HG03280 (cell line): Measurements from ENCODE around the gene JMJD1C.
"Not testable (repeated sequence)": the region's sequence is repeated elsewhere in the genome, so short reads cannot be mapped to it uniquely, and the experiment has no call there.

Experiments
- ATAC-seq: cut with Tn5 transposase; IDR thresholded peaks from one replicate; pipeline ENCODE4 v1.9.1; 2021; ENCODE audit warnings: mild to moderate bottlenecking, moderate library complexity; ENCODE audit not compliant: unreplicated experiment

JMJD1C gene

GRCh38 chr10:63413429-63413828 lies 52.3 kb downstream of the JMJD1C start:
- ATAC-seq, result no peak

GRCh38 chr10:63412304-63412703 lies 53.5 kb downstream of the JMJD1C start:
- ATAC-seq, result no peak

GRCh38 chr10:63410633-63411032 lies 55.1 kb downstream of the JMJD1C start:
- ATAC-seq, result no peak

- no peak for ATAC-seq
Measured at GRCh38 chr10:63409465-63410027, 56.2 kb downstream of the JMJD1C start.

GRCh38 chr10:63407136-63407662 lies 58.6 kb downstream of the JMJD1C start:
- no peak for ATAC-seq

GRCh38 chr10:63396133-63396761 lies 69.5 kb downstream of the JMJD1C start:
- ATAC-seq, result no peak

GRCh38 chr10:63393050-63393449 lies 72.7 kb downstream of the JMJD1C start:
- no peak for ATAC-seq

GRCh38 chr10:63392224-63392623 lies 73.6 kb downstream of the JMJD1C start:
- ATAC-seq, result no peak

- no peak for ATAC-seq
Measured at GRCh38 chr10:63391812-63392211, 74.0 kb downstream of the JMJD1C start.

GRCh38 chr10:63390521-63390920 lies 75.3 kb downstream of the JMJD1C start:
- no peak for ATAC-seq

- no peak for ATAC-seq
Measured at GRCh38 chr10:63388421-63389031, 77.3 kb downstream of the JMJD1C start.

GRCh38 chr10:63385254-63385653 lies 80.5 kb downstream of the JMJD1C start:
- ATAC-seq, result no peak

GRCh38 chr10:63384675-63385074 lies 81.1 kb downstream of the JMJD1C start:
- no peak for ATAC-seq

- no peak for ATAC-seq
Measured at GRCh38 chr10:63384001-63384400, 81.8 kb downstream of the JMJD1C start.

GRCh38 chr10:63383141-63383540 lies 82.6 kb downstream of the JMJD1C start:
- ATAC-seq, result no peak

- ATAC-seq, result no peak
Measured at GRCh38 chr10:63382066-63382465, 83.7 kb downstream of the JMJD1C start.

GRCh38 chr10:63377305-63377661 lies 88.5 kb downstream of the JMJD1C start:
- ATAC-seq, result not testable (repeated sequence)

- peak; percentile 95 for ATAC-seq
Measured at GRCh38 chr10:63376560-63377304, 89.0 kb downstream of the JMJD1C start.

- ATAC-seq, result no peak
Measured at GRCh38 chr10:63375859-63376258, 89.9 kb downstream of the JMJD1C start.

GRCh38 chr10:63375458-63375857 lies 90.3 kb downstream of the JMJD1C start:
- no peak for ATAC-seq

- ATAC-seq, result no peak
Measured at GRCh38 chr10:63374991-63375390, 90.8 kb downstream of the JMJD1C start.

GRCh38 chr10:63373176-63373575 lies 92.6 kb downstream of the JMJD1C start:
- ATAC-seq, result no peak
